ENCODE results near the gene ZSCAN21. TPM values are rescaled to one million over a fixed set of nuclear protein-coding genes. Genes with fewer than 3 reads are reported as not detected.

Gene ZSCAN21
- total RNA-seq, 2 donors from 2014 or later, result 14.5 to 20.2 TPM

DNA sequence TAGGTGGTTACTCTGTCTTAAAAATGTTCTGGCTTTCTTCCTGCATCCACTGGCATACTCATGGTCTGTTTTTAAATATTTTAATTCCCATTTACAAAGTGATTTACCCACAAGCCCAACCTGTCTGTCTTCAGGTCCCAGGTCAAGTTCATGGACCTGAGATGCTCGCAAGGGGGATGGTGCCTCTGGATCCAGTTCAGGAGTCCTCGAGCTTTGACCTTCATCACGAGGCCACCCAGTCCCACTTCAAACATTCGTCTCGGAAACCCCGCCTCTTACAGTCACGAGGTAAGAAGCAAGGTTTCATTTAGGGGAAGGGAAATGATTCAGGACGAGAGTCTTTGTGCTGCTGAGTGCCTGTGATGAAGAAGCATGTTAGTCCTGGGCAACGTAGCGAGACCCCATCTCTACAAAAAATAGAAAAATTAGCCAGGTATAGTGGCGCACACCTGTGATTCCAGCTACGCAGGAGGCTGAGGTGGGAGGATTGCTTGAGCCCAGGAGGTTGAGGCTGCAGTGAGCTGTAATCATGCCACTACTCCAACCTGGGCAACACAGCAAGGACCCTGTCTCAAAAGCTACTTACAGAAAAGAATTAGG is 25.5 kb upstream of the ZSCAN21 start:
- no peaks in the 10 kb centered on the region for H3K9me3 ChIP-seq
- peaks cover 4 to 26% of the 10 kb centered on the region in 2 donors for H3K36me3 ChIP-seq (replicated peaks in 1 of 2; ENCODE audit: insufficient read depth in 1 of 2, low read depth in 2 of 2)
- H3K4me1 ChIP-seq, result peaks cover 51% of the 10 kb centered on the region
- no peaks in the 10 kb centered on the region for H3K27me3 ChIP-seq
- DNase-seq, result peak in 1 of 4 donors; percentile 39
- no peak for TF ChIP-seq POLR2A (IDR thresholded peaks at IDR 0.05)
- TF ChIP-seq, protein P1, sequence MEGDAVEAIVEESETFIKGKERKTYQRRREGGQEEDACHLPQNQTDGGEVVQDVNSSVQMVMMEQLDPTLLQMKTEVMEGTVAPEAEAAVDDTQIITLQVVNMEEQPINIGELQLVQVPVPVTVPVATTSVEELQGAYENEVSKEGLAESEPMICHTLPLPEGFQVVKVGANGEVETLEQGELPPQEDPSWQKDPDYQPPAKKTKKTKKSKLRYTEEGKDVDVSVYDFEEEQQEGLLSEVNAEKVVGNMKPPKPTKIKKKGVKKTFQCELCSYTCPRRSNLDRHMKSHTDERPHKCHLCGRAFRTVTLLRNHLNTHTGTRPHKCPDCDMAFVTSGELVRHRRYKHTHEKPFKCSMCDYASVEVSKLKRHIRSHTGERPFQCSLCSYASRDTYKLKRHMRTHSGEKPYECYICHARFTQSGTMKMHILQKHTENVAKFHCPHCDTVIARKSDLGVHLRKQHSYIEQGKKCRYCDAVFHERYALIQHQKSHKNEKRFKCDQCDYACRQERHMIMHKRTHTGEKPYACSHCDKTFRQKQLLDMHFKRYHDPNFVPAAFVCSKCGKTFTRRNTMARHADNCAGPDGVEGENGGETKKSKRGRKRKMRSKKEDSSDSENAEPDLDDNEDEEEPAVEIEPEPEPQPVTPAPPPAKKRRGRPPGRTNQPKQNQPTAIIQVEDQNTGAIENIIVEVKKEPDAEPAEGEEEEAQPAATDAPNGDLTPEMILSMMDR (IDR thresholded peaks at IDR 0.05), result no peak
- no peak for ATAC-seq
- H3K4me3 ChIP-seq, result no peak overlapping the region
- intact Hi-C loops (cut with DNase I), result no loop called here
- WGBS, 2 donors, result 40 to 42% methylated on average over 12 of the region's 12 CpGs
- H3K27ac ChIP-seq, result peak overlapping the region in 3 of 4 donors; percentile 73 to 99 (median 81)

DNA sequence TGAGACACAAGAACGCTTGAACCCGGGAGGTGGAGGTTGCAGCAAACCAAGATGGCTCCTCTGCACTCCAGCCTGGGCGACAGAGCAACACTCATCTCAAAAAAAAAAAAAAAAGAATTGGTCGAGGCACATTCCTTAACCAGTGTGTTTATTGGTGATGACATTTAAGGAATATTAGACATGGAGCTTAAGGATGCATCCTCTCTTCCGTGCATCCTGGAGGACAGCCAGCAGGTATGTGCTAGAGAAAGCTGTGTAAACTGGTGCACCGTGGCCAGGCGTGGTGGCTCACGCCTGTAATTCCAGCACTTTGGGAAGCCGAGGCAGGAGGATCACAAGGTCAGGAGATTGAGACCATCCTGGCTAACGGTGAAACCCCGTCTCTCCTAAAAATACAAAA is 22.4 kb upstream of the ZSCAN21 start:
- intact Hi-C loops (cut with DNase I), result no loop called here
- no peak for ATAC-seq
- TF ChIP-seq POLR2A (IDR thresholded peaks at IDR 0.05), result no peak
- TF ChIP-seq, protein P1 (IDR thresholded peaks at IDR 0.05), result no peak
- no peak overlapping the region for H3K4me3 ChIP-seq
- H3K9me3 ChIP-seq, result no peaks in the 10 kb centered on the region
- H3K27me3 ChIP-seq, result no peaks in the 10 kb centered on the region
- H3K27ac ChIP-seq, result no peak overlapping the region
- DNase-seq, result no peak
- WGBS, 2 donors, result 86% methylated on average over 11 of the region's 11 CpGs
- peaks cover 4 to 39% of the 10 kb centered on the region in 2 donors for H3K36me3 ChIP-seq (replicated peaks in 1 of 2; ENCODE audit: insufficient read depth in 1 of 2, low read depth in 2 of 2)
- peaks cover 23% of the 10 kb centered on the region for H3K4me1 ChIP-seq

DNA sequence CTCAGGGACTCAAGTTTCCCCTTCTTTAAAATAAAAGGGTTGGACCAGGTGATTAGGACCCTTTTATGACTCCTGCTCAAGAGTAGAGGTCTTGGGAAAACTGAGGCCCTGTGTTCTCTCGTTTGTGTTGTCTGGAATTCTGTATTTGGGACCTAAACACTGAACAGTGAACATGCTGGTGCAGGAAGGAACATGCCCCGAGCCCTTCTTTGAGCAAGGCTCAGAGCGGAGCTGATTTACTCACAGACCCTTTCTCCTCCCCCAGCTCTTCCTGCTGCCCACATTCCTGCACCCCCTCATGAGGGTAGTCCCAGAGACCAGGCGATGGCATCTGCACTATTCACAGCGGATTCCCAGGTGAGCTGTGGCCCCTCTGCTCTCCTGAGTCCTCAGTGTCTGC is 20.0 kb upstream of the ZSCAN21 start:
- H3K4me1 ChIP-seq, result no peaks in the 10 kb centered on the region
- no peak for TF ChIP-seq POLR2A (IDR thresholded peaks at IDR 0.05)
- TF ChIP-seq, protein P1 (IDR thresholded peaks at IDR 0.05), result no peak
- H3K9me3 ChIP-seq, result no peaks in the 10 kb centered on the region
- 80 to 85% methylated on average over 3 to 5 of the region's 5 CpGs for WGBS, 2 donors
- no peak overlapping the region for H3K27ac ChIP-seq
- intact Hi-C loops (cut with DNase I), result no loop called here
- peaks cover 12 to 46% of the 10 kb centered on the region in 2 donors for H3K36me3 ChIP-seq (replicated peaks in 1 of 2; ENCODE audit: insufficient read depth in 1 of 2, low read depth in 2 of 2)
- no peaks in the 10 kb centered on the region for H3K27me3 ChIP-seq
- ATAC-seq (no peak), DNase-seq (no peak)
- no peak overlapping the region for H3K4me3 ChIP-seq

DNA sequence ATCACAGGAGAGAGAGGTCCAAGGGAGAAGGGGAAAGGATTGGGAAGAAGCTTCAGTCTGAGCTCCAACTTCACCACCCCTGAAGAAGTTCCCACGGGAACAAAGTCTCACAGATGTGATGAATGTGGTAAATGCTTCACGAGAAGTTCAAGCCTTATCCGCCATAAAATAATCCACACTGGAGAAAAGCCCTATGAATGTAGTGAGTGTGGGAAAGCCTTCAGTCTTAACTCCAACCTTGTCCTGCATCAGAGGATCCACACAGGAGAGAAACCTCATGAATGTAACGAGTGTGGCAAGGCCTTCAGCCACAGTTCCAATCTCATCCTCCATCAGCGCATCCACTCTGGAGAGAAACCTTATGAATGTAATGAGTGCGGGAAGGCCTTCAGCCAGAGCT is 16.0 kb upstream of the ZSCAN21 start:
- TF ChIP-seq, protein P1 (IDR thresholded peaks at IDR 0.05), result no peak
- TF ChIP-seq POLR2A (IDR thresholded peaks at IDR 0.05), result no peak
- Histone ChIP-seq H3K9me3 (no peaks in the 10 kb centered on the region), H3K4me3 (no peak overlapping the region), H3K4me1 (peaks cover 31% of the 10 kb centered on the region), H3K27me3 (no peaks in the 10 kb centered on the region), H3K27ac (no peak overlapping the region), H3K36me3 (replicated peaks in 1 of 2; ENCODE audit: insufficient read depth in 1 of 2, low read depth in 2 of 2) (peaks cover 8 to 36% of the 10 kb centered on the region in 2 donors)
- DNase-seq (no peak), ATAC-seq (no peak)
- WGBS, 2 donors, result 87 to 91% methylated on average over 5 to 6 of the region's 6 CpGs
- intact Hi-C loops (cut with DNase I), result no loop called here

Measured in body of pancreas (tissue), 4 donors.